GM13976 (cell line): Measurements from ENCODE around the gene OSBP2.

Experiments used
- DNase-seq: peaks from one replicate; pipeline ENCODE4 v3.0.0; 2012; ENCODE audit warnings: low spot score
- in situ Hi-C: fragments of 300-500 bp; cut with MboI; formaldehyde crosslinking; loops from one replicate; pipeline ENCODE4 v1.12.0; 2022; ENCODE audit warnings: low sequenced_read_pairs, mixed read lengths, inconsistent platforms; ENCODE audit not compliant: unreplicated experiment
- TF ChIP-seq, protein P1 (sequence below): IDR thresholded peaks from 2 replicates; pipeline ENCODE4 v1.5.1; 2012; ENCODE audit warnings: borderline replicate concordance, mild to moderate bottlenecking; ENCODE audit not compliant: insufficient read depth; ENCODE audit errors: extremely low read depth, missing control alignments, control extremely low read depth

OSBP2 gene

GRCh38 chr22:30887861-30888260, 193.2 kb downstream of the OSBP2 start:
- TF ChIP-seq, protein P1, sequence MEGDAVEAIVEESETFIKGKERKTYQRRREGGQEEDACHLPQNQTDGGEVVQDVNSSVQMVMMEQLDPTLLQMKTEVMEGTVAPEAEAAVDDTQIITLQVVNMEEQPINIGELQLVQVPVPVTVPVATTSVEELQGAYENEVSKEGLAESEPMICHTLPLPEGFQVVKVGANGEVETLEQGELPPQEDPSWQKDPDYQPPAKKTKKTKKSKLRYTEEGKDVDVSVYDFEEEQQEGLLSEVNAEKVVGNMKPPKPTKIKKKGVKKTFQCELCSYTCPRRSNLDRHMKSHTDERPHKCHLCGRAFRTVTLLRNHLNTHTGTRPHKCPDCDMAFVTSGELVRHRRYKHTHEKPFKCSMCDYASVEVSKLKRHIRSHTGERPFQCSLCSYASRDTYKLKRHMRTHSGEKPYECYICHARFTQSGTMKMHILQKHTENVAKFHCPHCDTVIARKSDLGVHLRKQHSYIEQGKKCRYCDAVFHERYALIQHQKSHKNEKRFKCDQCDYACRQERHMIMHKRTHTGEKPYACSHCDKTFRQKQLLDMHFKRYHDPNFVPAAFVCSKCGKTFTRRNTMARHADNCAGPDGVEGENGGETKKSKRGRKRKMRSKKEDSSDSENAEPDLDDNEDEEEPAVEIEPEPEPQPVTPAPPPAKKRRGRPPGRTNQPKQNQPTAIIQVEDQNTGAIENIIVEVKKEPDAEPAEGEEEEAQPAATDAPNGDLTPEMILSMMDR, result no peak
- in situ Hi-C loops, result no loop called here
- no peak for DNase-seq

- TF ChIP-seq, protein P1, result no peak
- no peak for DNase-seq
- in situ Hi-C loops, result no loop called here
These were observed 194.8 kb downstream of the OSBP2 start for GRCh38 chr22:30889268-30889995.

DNA sequence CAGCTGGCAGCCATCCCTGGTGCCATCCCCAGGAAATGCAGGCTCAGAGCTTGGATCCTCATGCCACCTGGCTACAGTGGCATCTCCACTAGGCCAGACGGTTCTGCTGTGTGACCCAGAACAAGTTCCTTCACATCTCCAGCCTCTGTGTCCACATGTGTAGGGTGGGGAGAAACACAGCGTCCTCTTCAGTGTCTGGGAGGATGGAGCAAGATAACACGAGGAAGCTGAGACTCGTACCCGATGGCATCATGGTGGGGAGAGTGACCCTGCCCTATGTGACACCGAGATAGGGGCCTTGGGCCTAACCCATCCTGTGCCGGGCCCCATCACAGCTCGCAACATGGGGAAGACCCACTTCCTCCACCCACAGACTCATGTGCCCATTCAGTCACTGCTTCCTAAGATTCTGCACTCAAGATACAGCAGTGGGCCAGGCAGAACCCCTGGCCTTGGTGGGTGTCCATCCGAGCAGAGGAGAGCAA, 195.4 kb downstream of the OSBP2 start:
- in situ Hi-C loops, result no loop called here
- TF ChIP-seq, protein P1, result no peak
- no peak for DNase-seq

GRCh38 chr22:30890686-30891442, 196.2 kb downstream of the OSBP2 start:
- TF ChIP-seq, protein P1, result peak; percentile 66
- in situ Hi-C loops, result no loop called here
- DNase-seq, result peak; percentile 83

GRCh38 chr22:30891443-30891755, 196.7 kb downstream of the OSBP2 start:
- TF ChIP-seq, protein P1, result no peak
- in situ Hi-C loops, result no loop called here
- no peak for DNase-seq

DNA sequence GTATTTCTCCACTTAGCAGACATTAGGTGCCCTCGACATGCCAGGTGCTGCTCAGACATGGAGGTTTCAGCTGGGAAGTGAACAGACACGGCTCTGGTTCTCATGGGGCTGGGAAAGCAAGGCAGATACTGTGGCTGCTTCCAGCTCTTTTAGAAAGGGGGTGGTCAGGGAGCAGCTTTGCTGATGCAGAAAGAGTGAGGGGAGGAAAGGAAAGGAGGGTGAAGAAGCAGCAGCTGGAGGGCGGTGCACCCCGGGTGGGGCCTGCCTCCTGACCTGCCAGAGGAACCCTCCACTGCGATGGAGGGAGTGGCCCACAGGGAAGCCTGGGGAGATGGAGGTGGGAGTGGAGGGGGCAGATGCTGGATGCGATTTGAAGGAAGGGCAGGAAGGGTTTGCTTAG, 197.1 kb downstream of the OSBP2 start:
- TF ChIP-seq, protein P1, result no peak
- DNase-seq, result no peak
- in situ Hi-C loops, result no loop called here

GRCh38 chr22:30892286-30892685, 197.6 kb downstream of the OSBP2 start:
- in situ Hi-C loops, result no loop called here
- TF ChIP-seq, protein P1, result no peak
- no peak for DNase-seq
